Measurements from ENCODE around the gene ZBTB7C. TPM values are rescaled to one million over a fixed set of nuclear protein-coding genes. Genes with fewer than 3 reads are reported as not detected.

The ZBTB7C gene
- polyA plus RNA-seq, 1 of the 3 experiments (the other 2 are of a cell fraction), result 0.05 TPM

DNA sequence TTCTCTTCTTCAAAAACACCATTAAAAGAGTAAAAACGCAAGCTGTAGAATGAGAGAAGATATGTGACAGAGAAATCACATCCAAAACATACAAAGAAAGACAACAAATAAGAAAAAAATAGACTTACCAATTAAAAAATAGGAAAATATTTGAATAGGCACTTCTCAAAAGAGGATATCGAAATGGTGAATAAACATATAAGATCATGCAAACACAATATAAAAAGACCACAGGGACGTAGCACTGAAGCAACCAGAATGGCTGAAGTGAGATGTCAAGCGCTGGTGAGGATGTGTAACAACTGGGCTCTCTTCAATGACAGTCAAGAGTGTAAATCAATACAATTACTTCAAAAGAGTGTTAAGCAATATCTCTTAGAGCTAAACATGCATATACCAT is 202.3 kb downstream of the ZBTB7C start:
- CTCF ChIA-PET, result interaction anchor here (1.8 to 2.0 kb wide), 2 partner anchors 15 to 238 kb away, joined by 6 read pairs; no protein-coding TSS in a partner anchor
- H3K4me2 ChIP-seq, result no peak overlapping the region
- no peaks in the 10 kb centered on the region for H3K27me3 ChIP-seq (ENCODE audit: insufficient read depth)
- no peak for TF ChIP-seq RFX5 (IDR thresholded peaks at IDR 0.05; ENCODE audit: low read length)
- TF ChIP-seq, protein P1, sequence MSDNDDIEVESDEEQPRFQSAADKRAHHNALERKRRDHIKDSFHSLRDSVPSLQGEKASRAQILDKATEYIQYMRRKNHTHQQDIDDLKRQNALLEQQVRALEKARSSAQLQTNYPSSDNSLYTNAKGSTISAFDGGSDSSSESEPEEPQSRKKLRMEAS (IDR thresholded peaks at IDR 0.05; ENCODE audit: low read depth), result no peak
- no peak for TF ChIP-seq YY1 (IDR thresholded peaks at IDR 0.05; ENCODE audit: low read depth)
- TF ChIP-seq NRF1 (IDR thresholded peaks at IDR 0.05; ENCODE audit: low read depth, low read length), result no peak
- no peak for TF ChIP-seq CHD2 (IDR thresholded peaks at IDR 0.05; ENCODE audit: low read length, partially characterized antibody)
- no peak overlapping the region for H2AFZ ChIP-seq (ENCODE audit: low read depth)
- H3F3A ChIP-seq (replicated peaks; ENCODE audit: insufficient read depth), result no peaks in the 10 kb centered on the region
- POLR2A ChIA-PET, result no interaction called here
- H4K20me1 ChIP-seq (ENCODE audit: insufficient read depth), result no peaks in the 10 kb centered on the region
- 40% methylated on average over 4 of the region's 4 CpGs for WGBS (ENCODE audit: low lambda C conversion rate)
- H3K9me2 ChIP-seq, result no peaks in the 10 kb centered on the region
- H3K9me3 ChIP-seq, result no peaks in the 10 kb centered on the region
- H3K4me3 ChIP-seq (ENCODE audit: low read depth in 2 of 2, low read length in 1 of 2), result no peak overlapping the region
- no peak overlapping the region for H3K27ac ChIP-seq (ENCODE audit: low read depth in 2 of 2, low read length in 1 of 2)
- H3K9ac ChIP-seq, result no peak overlapping the region
- H3K79me2 ChIP-seq (ENCODE audit: insufficient read depth), result no peaks in the 10 kb centered on the region
- H3K36me3 ChIP-seq (replicated peaks in 1 of 2; ENCODE audit: control insufficient read depth in 1 of 2, insufficient read depth in 2 of 2, low read length in 1 of 2), result no peaks in the 10 kb centered on the region
- H3K4me1 ChIP-seq (ENCODE audit: control insufficient read depth in 1 of 2, insufficient read depth in 2 of 2, low read depth in 1 of 2, low read length in 1 of 2), result peaks cover 0 to 3% of the 10 kb centered on the region in 2 experiments; a peak in 1 of 4 replicates
- DNase-seq, result no peak

- 60% methylated on average over 6 of the region's 6 CpGs for WGBS (ENCODE audit: low lambda C conversion rate)
- Histone ChIP-seq H2AFZ (ENCODE audit: low read depth) (no peak overlapping the region), H3K4me1 (ENCODE audit: control insufficient read depth in 1 of 2, insufficient read depth in 2 of 2, low read depth in 1 of 2, low read length in 1 of 2) (peaks cover 0 to 3% of the 10 kb centered on the region in 2 experiments; a peak in 1 of 4 replicates), H3K9me3 (no peaks in the 10 kb centered on the region), H3K79me2 (ENCODE audit: insufficient read depth) (no peaks in the 10 kb centered on the region), H4K20me1 (ENCODE audit: insufficient read depth) (no peaks in the 10 kb centered on the region), H3K9ac (no peak overlapping the region), H3K27me3 (ENCODE audit: insufficient read depth) (no peaks in the 10 kb centered on the region; the same call in 1 of the 2 replicates), H3K4me3 (ENCODE audit: low read depth in 2 of 2, low read length in 1 of 2) (no peak overlapping the region), H3K27ac (ENCODE audit: low read depth in 2 of 2, low read length in 1 of 2) (no peak overlapping the region), H3K36me3 (replicated peaks in 1 of 2; ENCODE audit: control insufficient read depth in 1 of 2, insufficient read depth in 2 of 2, low read length in 1 of 2) (no peaks in the 10 kb centered on the region), H3K4me2 (no peak overlapping the region), H3K9me2 (no peaks in the 10 kb centered on the region), H3F3A (replicated peaks; ENCODE audit: insufficient read depth) (no peaks in the 10 kb centered on the region)
- POLR2A ChIA-PET, result no interaction called here
- no peak for DNase-seq
- no peak for TF ChIP-seq ZBTB33 (IDR thresholded peaks at IDR 0.05; ENCODE audit: borderline replicate concordance, low read depth)
- no peak for TF ChIP-seq YY1 (IDR thresholded peaks at IDR 0.05; ENCODE audit: low read depth)
- no peak for TF ChIP-seq FOXJ3 (CRISPR knock-in tag; IDR thresholded peaks at IDR 0.05)
- TF ChIP-seq EZH2phosphoT487 (IDR thresholded peaks at IDR 0.05; ENCODE audit: borderline replicate concordance, low read depth), result no peak
- no peak for TF ChIP-seq CHD2 (IDR thresholded peaks at IDR 0.05; ENCODE audit: low read length, partially characterized antibody)
- TF ChIP-seq RAD21 (IDR thresholded peaks at IDR 0.05; ENCODE audit: low read length), result no peak
- TF ChIP-seq SMC3 (IDR thresholded peaks at IDR 0.05; ENCODE audit: low read depth, low read length), result no peak
- no peak for TF ChIP-seq FOXM1 (IDR thresholded peaks at IDR 0.05; ENCODE audit: low read depth)
- TF ChIP-seq MEF2A (IDR thresholded peaks at IDR 0.05; ENCODE audit: borderline replicate concordance, low read depth), result no peak
- TF ChIP-seq, protein P1 (IDR thresholded peaks at IDR 0.05; ENCODE audit: low read depth), result no peak
- TF ChIP-seq USF2 (IDR thresholded peaks at IDR 0.05; ENCODE audit: borderline replicate concordance, low read depth, low read length), result no peak
- TF ChIP-seq TAF1 (IDR thresholded peaks at IDR 0.05; ENCODE audit: borderline replicate concordance, low read depth, low read length), result no peak
- CTCF ChIA-PET, result interaction anchor here (1.2 kb wide), 1 partner anchor 16 kb away, joined by 3 read pairs; no protein-coding TSS in a partner anchor
Observed at GRCh38 chr18:48203961-48204666, 205.1 kb downstream of the ZBTB7C start.

Data from SK-N-SH (cell line).